ENCODE measurements around the gene TMC1. TPM values are rescaled to one million over a fixed set of nuclear protein-coding genes. Genes with fewer than 3 reads are reported as not detected.
"Not testable (repeated sequence)": the region's sequence is repeated elsewhere in the genome, so short reads cannot be mapped to it uniquely, and the experiment has no call there.

TMC1 gene
- total and polyA plus RNA-seq, 9 donors = 0.39 to 1.4 (median 0.65) TPM

GRCh38 chr9:72823971-72824370 lies 302.6 kb downstream of the TMC1 start:
- DNase-seq = no peak
- H3K9me3 ChIP-seq (replicated peaks; ENCODE audit: control insufficient read depth, low read depth, low read length) = no peaks in the 10 kb centered on the region
- WGBS (ENCODE audit: insufficient coverage) = 73% methylated on average over 5 of the region's 5 CpGs
- H3K27ac ChIP-seq (ENCODE audit: low read length) = no peak overlapping the region
- no peaks in the 10 kb centered on the region for H3K27me3 ChIP-seq (ENCODE audit: control insufficient read depth, insufficient read depth, low read length)
- no peaks in the 10 kb centered on the region for H3K36me3 ChIP-seq (ENCODE audit: control insufficient read depth, insufficient read depth, low read length)
- H3K4me3 ChIP-seq (ENCODE audit: low read length) = no peak overlapping the region
- peaks cover 17% of the 10 kb centered on the region for H3K4me1 ChIP-seq (ENCODE audit: control insufficient read depth, insufficient read depth, low read length)

GRCh38 chr9:72826996-72827949 lies 305.9 kb downstream of the TMC1 start:
- Histone ChIP-seq H3K4me1 (ENCODE audit: control insufficient read depth, insufficient read depth, low read length) (peaks cover 17% of the 10 kb centered on the region), H3K9me3 (replicated peaks; ENCODE audit: control insufficient read depth, low read depth, low read length) (no peaks in the 10 kb centered on the region), H3K27ac (ENCODE audit: low read length) (peak overlapping the region; percentile 91), H3K4me3 (ENCODE audit: low read length) (no peak overlapping the region), H3K27me3 (ENCODE audit: control insufficient read depth, insufficient read depth, low read length) (no peaks in the 10 kb centered on the region), H3K36me3 (ENCODE audit: control insufficient read depth, insufficient read depth, low read length) (no peaks in the 10 kb centered on the region)
- DNase-seq = peak; percentile 98
- no CpG with 5 or more reads among the region's 7 CpGs for WGBS (ENCODE audit: insufficient coverage)

- WGBS (ENCODE audit: insufficient coverage) = no CpG with 5 or more reads among the region's 2 CpGs
- H3K9me3 ChIP-seq (replicated peaks; ENCODE audit: control insufficient read depth, low read depth, low read length) = no peaks in the 10 kb centered on the region
- H3K4me1 ChIP-seq (ENCODE audit: control insufficient read depth, insufficient read depth, low read length) = peaks cover 17% of the 10 kb centered on the region
- no peaks in the 10 kb centered on the region for H3K36me3 ChIP-seq (ENCODE audit: control insufficient read depth, insufficient read depth, low read length)
- peak overlapping the region; percentile 91 for H3K27ac ChIP-seq (ENCODE audit: low read length)
- no peak overlapping the region for H3K4me3 ChIP-seq (ENCODE audit: low read length)
- H3K27me3 ChIP-seq (ENCODE audit: control insufficient read depth, insufficient read depth, low read length) = no peaks in the 10 kb centered on the region
- DNase-seq = no peak
Observed at GRCh38 chr9:72827950-72828731, 306.7 kb downstream of the TMC1 start.

GRCh38 chr9:72834994-72835393 lies 313.6 kb downstream of the TMC1 start:
- Histone ChIP-seq H3K27ac (ENCODE audit: low read length) (no peak overlapping the region), H3K4me3 (ENCODE audit: low read length) (no peak overlapping the region), H3K36me3 (ENCODE audit: control insufficient read depth, insufficient read depth, low read length) (no peaks in the 10 kb centered on the region), H3K9me3 (replicated peaks; ENCODE audit: control insufficient read depth, low read depth, low read length) (no peaks in the 10 kb centered on the region), H3K4me1 (ENCODE audit: control insufficient read depth, insufficient read depth, low read length) (peaks cover 4% of the 10 kb centered on the region), H3K27me3 (ENCODE audit: control insufficient read depth, insufficient read depth, low read length) (no peaks in the 10 kb centered on the region)
- no CpG with 5 or more reads among the region's 1 CpG for WGBS (ENCODE audit: insufficient coverage)
- DNase-seq = no peak

- Histone ChIP-seq H3K27ac (ENCODE audit: low read length) (no peak overlapping the region), H3K9me3 (replicated peaks; ENCODE audit: control insufficient read depth, low read depth, low read length) (no peaks in the 10 kb centered on the region), H3K4me3 (ENCODE audit: low read length) (no peak overlapping the region), H3K27me3 (ENCODE audit: control insufficient read depth, insufficient read depth, low read length) (no peaks in the 10 kb centered on the region), H3K36me3 (ENCODE audit: control insufficient read depth, insufficient read depth, low read length) (no peaks in the 10 kb centered on the region), H3K4me1 (ENCODE audit: control insufficient read depth, insufficient read depth, low read length) (peaks cover 4% of the 10 kb centered on the region)
- 75% methylated on average over 1 of the region's 6 CpGs for WGBS (ENCODE audit: insufficient coverage)
- DNase-seq = no peak
Observed at GRCh38 chr9:72836790-72837189, 315.4 kb downstream of the TMC1 start.

GRCh38 chr9:72839085-72839484 lies 317.7 kb downstream of the TMC1 start:
- WGBS (ENCODE audit: insufficient coverage) = no CpG with 5 or more reads among the region's 3 CpGs
- Histone ChIP-seq H3K9me3 (replicated peaks; ENCODE audit: control insufficient read depth, low read depth, low read length) (no peaks in the 10 kb centered on the region), H3K27ac (ENCODE audit: low read length) (peak overlapping the region; percentile 29), H3K27me3 (ENCODE audit: control insufficient read depth, insufficient read depth, low read length) (no peaks in the 10 kb centered on the region), H3K36me3 (ENCODE audit: control insufficient read depth, insufficient read depth, low read length) (no peaks in the 10 kb centered on the region), H3K4me1 (ENCODE audit: control insufficient read depth, insufficient read depth, low read length) (peaks cover 4% of the 10 kb centered on the region), H3K4me3 (ENCODE audit: low read length) (no peak overlapping the region)
- DNase-seq = peak; percentile 65

- H3K9me3 ChIP-seq (replicated peaks; ENCODE audit: control insufficient read depth, low read depth, low read length) = peaks cover 13% of the 10 kb centered on the region
- peak overlapping the region; percentile 51 for H3K27ac ChIP-seq (ENCODE audit: low read length)
- peak; percentile 81 for DNase-seq
- no peaks in the 10 kb centered on the region for H3K36me3 ChIP-seq (ENCODE audit: control insufficient read depth, insufficient read depth, low read length)
- no peaks in the 10 kb centered on the region for H3K4me1 ChIP-seq (ENCODE audit: control insufficient read depth, insufficient read depth, low read length)
- no peak overlapping the region for H3K4me3 ChIP-seq (ENCODE audit: low read length)
- WGBS (ENCODE audit: insufficient coverage) = 65% methylated on average over 4 of the region's 9 CpGs
- H3K27me3 ChIP-seq (ENCODE audit: control insufficient read depth, insufficient read depth, low read length) = no peaks in the 10 kb centered on the region
Observed at GRCh38 chr9:72843520-72844439, 322.4 kb downstream of the TMC1 start.

GRCh38 chr9:72844440-72844768 lies 323.0 kb downstream of the TMC1 start:
- WGBS (ENCODE audit: insufficient coverage) = 90% methylated on average over 1 of the region's 1 CpG
- Histone ChIP-seq H3K4me1 (ENCODE audit: control insufficient read depth, insufficient read depth, low read length) (no peaks in the 10 kb centered on the region), H3K27me3 (ENCODE audit: control insufficient read depth, insufficient read depth, low read length) (no peaks in the 10 kb centered on the region), H3K4me3 (ENCODE audit: low read length) (no peak overlapping the region), H3K27ac (ENCODE audit: low read length) (no peak overlapping the region), H3K36me3 (ENCODE audit: control insufficient read depth, insufficient read depth, low read length) (no peaks in the 10 kb centered on the region), H3K9me3 (replicated peaks; ENCODE audit: control insufficient read depth, low read depth, low read length) (peaks cover 13% of the 10 kb centered on the region)
- no peak for DNase-seq

GRCh38 chr9:72845052-72845451 lies 323.6 kb downstream of the TMC1 start:
- H3K36me3 ChIP-seq (ENCODE audit: control insufficient read depth, insufficient read depth, low read length); H3K4me1 ChIP-seq (ENCODE audit: control insufficient read depth, insufficient read depth, low read length); DNase-seq; H3K27ac ChIP-seq (ENCODE audit: low read length); H3K4me3 ChIP-seq (ENCODE audit: low read length); H3K27me3 ChIP-seq (ENCODE audit: control insufficient read depth, insufficient read depth, low read length): not testable (repeated sequence)
- no CpG with 5 or more reads among the region's 3 CpGs for WGBS (ENCODE audit: insufficient coverage)
- peaks cover 13% of the 10 kb centered on the region for H3K9me3 ChIP-seq (replicated peaks; ENCODE audit: control insufficient read depth, low read depth, low read length)
